Glomerular visceral epithelial cell (primary cell): ENCODE results near the gene CAPN11.

Source experiments
- DNase-seq: peaks from one replicate; pipeline ENCODE4 v3.0.0-alpha.2; 2016; ENCODE audit errors: extremely low spot score

The CAPN11 gene

GRCh38 chr6:44158770-44159228 is at the start of gene CAPN11:
TSS of gene CAPN11 (plus strand) at chr6:44158820. CDS start at chr6:44158849, 29 bp downstream.
- DNase-seq: no peak

GRCh38 chr6:44109212-44109611 is 49.4 kb upstream of the CAPN11 start:
- DNase-seq: no peak

GRCh38 chr6:44110005-44110676 is 48.5 kb upstream of the CAPN11 start:
- no peak for DNase-seq

GRCh38 chr6:44110966-44111365 is 47.7 kb upstream of the CAPN11 start:
- no peak for DNase-seq

GRCh38 chr6:44111434-44112417 is 46.9 kb upstream of the CAPN11 start:
- DNase-seq: no peak

- no peak for DNase-seq
These were observed 45.2 kb upstream of the CAPN11 start for GRCh38 chr6:44113414-44113813.

GRCh38 chr6:44115866-44116265 is 42.8 kb upstream of the CAPN11 start:
- peak; percentile 94 for DNase-seq

GRCh38 chr6:44116641-44117382 is 41.8 kb upstream of the CAPN11 start:
- DNase-seq: peak; percentile 90

GRCh38 chr6:44117397-44118128 is 41.1 kb upstream of the CAPN11 start:
- peak; percentile 49 for DNase-seq

- no peak for DNase-seq
These were observed 38.8 kb upstream of the CAPN11 start for GRCh38 chr6:44119704-44120262.

GRCh38 chr6:44120692-44121443 is 37.8 kb upstream of the CAPN11 start:
- no peak for DNase-seq

- peak; percentile 20 for DNase-seq
These were observed 35.8 kb upstream of the CAPN11 start for GRCh38 chr6:44122801-44123200.

GRCh38 chr6:44123544-44123943 is 35.1 kb upstream of the CAPN11 start:
- no peak for DNase-seq

- DNase-seq: peak; percentile 78
These were observed 32.1 kb upstream of the CAPN11 start for GRCh38 chr6:44126320-44127149.

GRCh38 chr6:44127186-44128019 is 31.2 kb upstream of the CAPN11 start, which contains the start of the genes MRPL14 and TMEM63B:
TSS of gene MRPL14 (minus strand) at chr6:44127452. CDS start at chr6:44116611, 10,841 bp downstream.
TSS of gene TMEM63B (plus strand) at chr6:44127554. CDS start at chr6:44134585, 7,031 bp downstream.
- peak; percentile 94 for DNase-seq

GRCh38 chr6:44128020-44128917 is 30.4 kb upstream of the CAPN11 start:
- DNase-seq: peak; percentile 41

- no peak for DNase-seq
These were observed 28.7 kb upstream of the CAPN11 start for GRCh38 chr6:44129841-44130322.
